ENCODE results near the gene CLEC2D.

Gene CLEC2D

GRCh38 chr12:9745199-9745598, 75.7 kb downstream of the CLEC2D start:
- no peak for TF ChIP-seq CTCF (IDR thresholded peaks at IDR 0.05; ENCODE audit: extremely low read depth, insufficient read depth, missing control alignments)
- in situ Hi-C loops (cut with MboI; ENCODE audit: low pct_unique_long_range_greater_than_20kb, low sequenced_read_pairs, unreplicated experiment): loop anchor here (10.0 kb wide), 1 partner anchor 400 kb away; no protein-coding TSS in a partner anchor
- DNase-seq (ENCODE audit: low spot score): no peak
